IPS-20b (cell line): ENCODE data around the gene UBR4.

Experiments used
- H3K27ac ChIP-seq: one replicate; pipeline ENCODE4 v1.5.1; 2013; ENCODE audit warnings: low read length
- H3K27me3 ChIP-seq: 2 replicates; pipeline ENCODE4 v1.6.1; 2013; ENCODE audit warnings: mild to moderate bottlenecking, low read length, inconsistent platforms; ENCODE audit not compliant: insufficient read depth
- H3K36me3 ChIP-seq: 2 replicates; pipeline ENCODE4 v1.6.1; 2013; ENCODE audit warnings: low read depth, mild to moderate bottlenecking, inconsistent platforms, low read length, moderate library complexity; ENCODE audit not compliant: insufficient read depth
- H3K4me1 ChIP-seq: 2 replicates; pipeline ENCODE4 v1.6.1; 2013; ENCODE audit warnings: mild to moderate bottlenecking, control low read depth, inconsistent platforms, low read length, moderate library complexity; ENCODE audit not compliant: insufficient read depth
- H3K4me3 ChIP-seq: 2 replicates; pipeline ENCODE4 v1.5.1; 2013; ENCODE audit warnings: mild to moderate bottlenecking, low read length, inconsistent platforms
- H3K9ac ChIP-seq: 2 replicates; pipeline ENCODE4 v1.6.1; 2013; ENCODE audit warnings: low read depth, mild to moderate bottlenecking, inconsistent platforms, low read length, moderate library complexity
- H3K9me3 ChIP-seq: 2 replicates; pipeline ENCODE4 v1.6.1; 2013; ENCODE audit warnings: mild to moderate bottlenecking, low read depth, low read length, inconsistent platforms; ENCODE audit not compliant: insufficient read depth

Gene UBR4

GRCh38 chr1:19040010-19040680 lies 169.9 kb downstream of the UBR4 start:
- Histone ChIP-seq H3K4me3 (no peak overlapping the region), H3K4me1 (no peaks in the 10 kb centered on the region; the same call in 1 of the 2 replicates), H3K36me3 (no peaks in the 10 kb centered on the region), H3K27me3 (no peaks in the 10 kb centered on the region), H3K9ac (no peak overlapping the region), H3K9me3 (no peaks in the 10 kb centered on the region), H3K27ac (no peak overlapping the region)

- Histone ChIP-seq H3K27me3 (no peaks in the 10 kb centered on the region), H3K27ac (no peak overlapping the region)
These were observed 171.3 kb downstream of the UBR4 start for GRCh38 chr1:19038732-19039131.

GRCh38 chr1:19038096-19038495 lies 172.0 kb downstream of the UBR4 start:
- Histone ChIP-seq H3K9me3 (no peaks in the 10 kb centered on the region), H3K27me3 (no peaks in the 10 kb centered on the region), H3K9ac (no peak overlapping the region), H3K4me3 (no peak overlapping the region), H3K27ac (no peak overlapping the region), H3K4me1 (no peaks in the 10 kb centered on the region; the same call in 1 of the 2 replicates), H3K36me3 (no peaks in the 10 kb centered on the region)

More at GRCh38 chr1:19038732-19039131, 171.3 kb downstream of the UBR4 start:
- Histone ChIP-seq H3K4me1 (no peaks in the 10 kb centered on the region; the same call in 1 of the 2 replicates), H3K9me3 (no peaks in the 10 kb centered on the region), H3K36me3 (no peaks in the 10 kb centered on the region), H3K9ac (no peak overlapping the region), H3K4me3 (no peak overlapping the region)

GRCh38 chr1:19037659-19038058 lies 172.4 kb downstream of the UBR4 start:
- H3K9ac ChIP-seq, result no peak overlapping the region
- no peaks in the 10 kb centered on the region for H3K27me3 ChIP-seq
- H3K4me3 ChIP-seq, result no peak overlapping the region
- no peaks in the 10 kb centered on the region; the same call in 1 of the 2 replicates for H3K4me1 ChIP-seq
- H3K27ac ChIP-seq, result no peak overlapping the region
- no peaks in the 10 kb centered on the region for H3K36me3 ChIP-seq
- H3K9me3 ChIP-seq, result no peaks in the 10 kb centered on the region

GRCh38 chr1:19036813-19037605 lies 173.1 kb downstream of the UBR4 start:
- no peak overlapping the region for H3K9ac ChIP-seq
- H3K4me3 ChIP-seq, result no peak overlapping the region
- no peaks in the 10 kb centered on the region for H3K9me3 ChIP-seq
- H3K4me1 ChIP-seq, result no peaks in the 10 kb centered on the region; the same call in 1 of the 2 replicates
- no peak overlapping the region for H3K27ac ChIP-seq
- H3K36me3 ChIP-seq, result no peaks in the 10 kb centered on the region
- H3K27me3 ChIP-seq, result no peaks in the 10 kb centered on the region

- H3K36me3 ChIP-seq, result no peaks in the 10 kb centered on the region
- no peak overlapping the region for H3K27ac ChIP-seq
- no peaks in the 10 kb centered on the region for H3K27me3 ChIP-seq
- H3K4me1 ChIP-seq, result no peaks in the 10 kb centered on the region; the same call in 1 of the 2 replicates
- no peak overlapping the region for H3K9ac ChIP-seq
- H3K4me3 ChIP-seq, result no peak overlapping the region
- H3K9me3 ChIP-seq, result no peaks in the 10 kb centered on the region
These were observed 173.8 kb downstream of the UBR4 start for GRCh38 chr1:19036041-19036812.

- Histone ChIP-seq H3K27me3 (no peaks in the 10 kb centered on the region), H3K4me1 (no peaks in the 10 kb centered on the region; the same call in 1 of the 2 replicates), H3K4me3 (no peak overlapping the region), H3K27ac (no peak overlapping the region), H3K9ac (no peak overlapping the region), H3K9me3 (no peaks in the 10 kb centered on the region), H3K36me3 (no peaks in the 10 kb centered on the region)
These were observed 174.6 kb downstream of the UBR4 start for GRCh38 chr1:19035377-19036040.

- H3K9me3 ChIP-seq, result no peaks in the 10 kb centered on the region
- no peak overlapping the region for H3K9ac ChIP-seq
- no peaks in the 10 kb centered on the region for H3K27me3 ChIP-seq
- H3K27ac ChIP-seq, result no peak overlapping the region
- no peak overlapping the region for H3K4me3 ChIP-seq
- no peaks in the 10 kb centered on the region; the same call in 1 of the 2 replicates for H3K4me1 ChIP-seq
- H3K36me3 ChIP-seq, result no peaks in the 10 kb centered on the region
These were observed 175.3 kb downstream of the UBR4 start for GRCh38 chr1:19034721-19035120.

- no peaks in the 10 kb centered on the region for H3K27me3 ChIP-seq
- no peak overlapping the region for H3K9ac ChIP-seq
- no peak overlapping the region for H3K4me3 ChIP-seq
- H3K27ac ChIP-seq, result no peak overlapping the region
- no peaks in the 10 kb centered on the region; the same call in 1 of the 2 replicates for H3K4me1 ChIP-seq
- H3K36me3 ChIP-seq, result no peaks in the 10 kb centered on the region
- no peaks in the 10 kb centered on the region for H3K9me3 ChIP-seq
These were observed 176.0 kb downstream of the UBR4 start for GRCh38 chr1:19033926-19034680.

- H3K9ac ChIP-seq, result no peak overlapping the region
- H3K27ac ChIP-seq, result no peak overlapping the region
- H3K27me3 ChIP-seq, result no peaks in the 10 kb centered on the region
- H3K4me1 ChIP-seq, result no peaks in the 10 kb centered on the region; the same call in 1 of the 2 replicates
- H3K9me3 ChIP-seq, result no peaks in the 10 kb centered on the region
- H3K4me3 ChIP-seq, result no peak overlapping the region
- H3K36me3 ChIP-seq, result no peaks in the 10 kb centered on the region
These were observed 176.6 kb downstream of the UBR4 start for GRCh38 chr1:19033515-19033839.
